HG02678 (cell line): Measurements from ENCODE around the gene MPZ.
"Not testable (repeated sequence)": the region's sequence is repeated elsewhere in the genome, so short reads cannot be mapped to it uniquely, and the experiment has no call there.

Source experiments
- ATAC-seq: cut with Tn5 transposase; IDR thresholded peaks from one replicate; pipeline ENCODE4 v1.9.1; 2021; ENCODE audit warnings: mild to moderate bottlenecking, moderate library complexity; ENCODE audit not compliant: unreplicated experiment

Gene MPZ

GRCh38 chr1:161258439-161259344, 51.1 kb downstream of the MPZ start, which contains the start of gene PCP4L1:
Gene PCP4L1 (plus strand): TSS chr1:161258745. CDS start chr1:161258975, 230 bp downstream.
- ATAC-seq: no peak

DNA sequence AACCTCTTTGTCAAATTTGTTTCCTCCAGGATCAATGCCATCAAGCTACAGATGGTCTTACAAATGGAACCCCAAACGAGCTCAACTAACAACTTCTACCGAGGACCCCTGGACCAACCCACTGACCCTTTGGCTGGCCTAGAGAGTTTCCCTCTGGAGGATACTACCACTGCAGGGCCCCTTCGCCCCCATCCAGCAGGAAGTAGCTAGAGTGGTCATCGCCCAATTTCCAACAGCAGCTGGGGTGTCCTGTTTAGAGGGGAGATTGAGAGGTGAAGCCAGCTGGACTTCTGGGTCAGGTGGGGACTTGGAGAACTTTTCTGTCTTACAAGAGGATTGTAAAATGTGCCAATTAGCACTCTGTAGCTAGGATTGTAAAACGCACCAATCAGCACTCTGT, 52.7 kb downstream of the MPZ start:
- ATAC-seq: not testable (repeated sequence)

DNA sequence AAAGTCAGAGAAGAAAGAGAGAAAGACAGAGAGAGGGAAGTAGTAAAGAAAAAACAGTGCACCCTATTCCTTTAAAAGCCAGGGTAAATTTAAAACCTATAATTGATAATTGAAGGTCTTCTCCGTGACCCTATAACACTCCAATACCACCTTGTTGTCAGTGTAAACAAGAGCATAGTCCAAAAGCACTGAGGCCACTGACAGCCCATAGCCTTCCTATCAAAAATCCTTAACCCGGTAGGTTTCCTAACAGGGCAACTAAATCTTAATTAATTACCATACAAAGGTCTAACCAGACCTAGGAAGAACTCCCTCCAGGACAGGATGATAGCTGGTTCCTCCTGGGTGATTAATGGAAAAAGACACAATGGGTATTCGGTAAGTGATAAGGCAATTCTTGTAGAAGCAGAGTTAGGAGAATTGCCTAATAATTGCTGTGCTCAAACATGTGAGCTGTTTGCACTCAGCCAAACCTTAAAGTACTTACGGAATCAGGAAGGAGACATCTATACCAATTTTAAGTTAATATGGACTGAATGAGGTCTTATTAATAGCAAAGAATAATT, 53.7 kb downstream of the MPZ start:
- ATAC-seq: not testable (repeated sequence)

- ATAC-seq: not testable (repeated sequence)
Measured at GRCh38 chr1:161255302-161255701, 54.5 kb downstream of the MPZ start.
